Sigmoid colon (tissue), 7 donors: ENCODE results near the gene UNC5A. TPM values are rescaled to one million over a fixed set of nuclear protein-coding genes. Genes with fewer than 3 reads are reported as not detected.

ENCODE experiments used
- DNase-seq: peaks from one replicate; pipeline ENCODE4 v3.0.0-alpha.2; 2019
- H3K27ac ChIP-seq, 4 donors: fragments of 200-600 bp; sonication (generic); one replicate each; pipeline ENCODE4 v1.5.1; 2016 to 2019; ENCODE audit warnings: mild to moderate bottlenecking in 1 of 4
- H3K27me3 ChIP-seq, 3 donors: fragments of 200-600 bp; sonication (generic); one replicate each; pipeline ENCODE4 v1.5.1; 2019; ENCODE audit warnings: mild to moderate bottlenecking in 1 of 3
- H3K36me3 ChIP-seq, 4 donors: fragments of 200-600 bp; sonication (generic); one replicate each; pipeline ENCODE4 v1.5.1; 2016 to 2019
- H3K4me1 ChIP-seq, 4 donors: fragments of 200-600 bp; sonication (generic); one replicate each; pipeline ENCODE4 v1.5.1; 2017 to 2019
- H3K4me3 ChIP-seq, 4 donors: fragments of 200-600 bp; sonication (generic); one replicate each; pipeline ENCODE4 v1.5.1; 2017 to 2019; ENCODE audit warnings: mild to moderate bottlenecking in 2 of 4, moderate library complexity in 1 of 4
- H3K9me3 ChIP-seq, 4 donors: fragments of 200-600 bp in 3 of 4; sonication (generic) in 3 of 4; one replicate each; pipeline versions ENCODE4 v1.5.1 to v1.6.1; 2013 to 2019
- EP300 ChIP-seq, 4 donors: sonication (generic); formaldehyde crosslinking; IDR thresholded peaks; one replicate each; pipeline ENCODE4 v1.6.1; 2017; ENCODE audit warnings: antibody characterized with exemption in 4 of 4
- POLR2A ChIP-seq, 2 donors: fragments of 450-650 bp; IDR thresholded peaks; one replicate each; pipeline ENCODE4 v1.6.1; 2016; ENCODE audit warnings: antibody characterized with exemption in 2 of 2, mild to moderate bottlenecking in 2 of 2, moderate library complexity in 2 of 2
- POLR2AphosphoS5 ChIP-seq, 4 donors: sonication (generic); formaldehyde crosslinking; IDR thresholded peaks; one replicate each; pipeline ENCODE4 v1.6.1; 2017; ENCODE audit warnings: antibody characterized with exemption in 4 of 4
- WGBS, 2 donors: extraction: QIAGEN DNeasy Blood & Tissue Kit; methylation state at CpG; one replicate each; pipeline ENCODE4 v1.1.7; 2013; 5-methylcytosine and 5-hydroxymethylcytosine counted together
- intact Hi-C: fragments of 100-400 bp; cut with DNase I; formaldehyde crosslinking; loops from one replicate; pipeline ENCODE4 v1.15.1; 2023
- polyA plus RNA-seq, 3 donors: library from polyadenylated mRNA; stranded (reverse); fragments of 200-250 nt; gene quantifications; one replicate each; pipeline ENCODE4 v1.2.3, GENCODE V29; 2013
- total RNA-seq, 4 donors: library from RNA; depleted of rRNA; stranded (reverse); fragments of >200 nt; gene quantifications; one replicate each; pipeline ENCODE4 v1.1.0, GENCODE V29; 2016
- TF ChIP-seq, protein P1 (sequence below), 4 experiments: fragments of 450-650 bp in 3 of 4; fragments of 200-600 bp in 1 of 4; IDR thresholded peaks; one replicate each; pipeline ENCODE4 v1.5.1; 2016 to 2019; ENCODE audit warnings: antibody characterized with exemption in 4 of 4, mild to moderate bottlenecking in 3 of 4, moderate library complexity in 2 of 4
- donor health status: healthy with polysubstance abuse.
- donor health status: Bipolar disorder and iron deficiency.
- donor health status: healthy.

UNC5A gene
- total and polyA plus RNA-seq, 7 donors = 0.34 to 0.60 TPM; not detected in 5

DNA sequence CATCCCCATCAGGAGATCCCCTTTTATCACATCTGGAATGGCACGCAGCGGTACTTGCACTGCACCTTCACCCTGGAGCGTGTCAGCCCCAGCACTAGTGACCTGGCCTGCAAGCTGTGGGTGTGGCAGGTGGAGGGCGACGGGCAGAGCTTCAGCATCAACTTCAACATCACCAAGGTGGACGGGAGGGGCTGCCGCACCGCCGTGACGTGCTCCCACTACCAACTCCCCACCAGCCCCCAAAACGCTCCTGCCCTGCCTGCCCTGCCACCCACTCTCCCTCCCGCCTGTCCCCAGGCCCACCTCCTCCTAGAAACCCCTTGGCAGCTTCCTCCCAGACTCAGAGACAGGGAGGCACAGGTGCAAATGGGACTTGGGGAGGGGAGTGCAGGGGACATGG, 68.1 kb downstream of the UNC5A start:
- WGBS, 2 donors = 63 to 84% methylated on average over 12 of the region's 12 CpGs

DNA sequence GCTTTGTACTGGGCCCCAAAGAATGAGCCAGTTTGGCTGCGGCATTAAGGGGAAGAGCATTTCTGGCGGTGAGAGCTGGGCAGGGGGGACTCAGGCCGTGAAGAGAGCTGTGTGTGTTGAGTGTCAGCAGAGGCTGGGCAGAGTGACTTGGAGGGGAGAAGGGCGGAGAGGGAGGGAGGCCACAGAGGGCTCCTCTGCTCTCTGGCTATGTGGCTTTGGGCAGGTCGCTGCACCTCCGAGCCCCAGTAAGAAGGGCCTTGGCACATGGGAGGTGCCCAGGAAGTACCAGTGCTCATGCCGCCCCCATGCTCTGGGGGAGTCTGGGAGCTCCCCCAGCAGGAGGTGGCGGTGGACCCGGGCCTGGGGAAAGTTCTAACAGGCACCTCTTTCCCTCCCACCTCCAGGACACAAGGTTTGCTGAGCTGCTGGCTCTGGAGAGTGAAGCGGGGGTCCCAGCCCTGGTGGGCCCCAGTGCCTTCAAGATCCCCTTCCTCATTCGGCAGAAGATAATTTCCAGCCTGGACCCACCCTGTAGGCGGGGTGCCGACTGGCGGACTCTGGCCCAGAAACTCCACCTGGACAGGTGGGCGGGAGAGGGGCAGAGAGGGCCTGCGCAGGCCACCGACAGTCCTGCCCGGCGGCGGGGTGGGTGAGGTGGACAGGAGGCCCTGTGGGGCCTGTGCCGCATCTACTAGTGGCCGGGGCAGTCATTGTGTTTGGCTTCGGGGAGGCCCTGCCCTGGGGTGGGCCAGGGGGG, 68.7 kb downstream of the UNC5A start:
- Histone ChIP-seq H3K36me3 (no peaks in the 10 kb centered on the region), H3K4me3 (no peak overlapping the region), H3K4me1 (no peaks in the 10 kb centered on the region), H3K27ac (no peak overlapping the region), H3K9me3 (no peaks in the 10 kb centered on the region), H3K27me3 (peaks cover 0 to 39% (median 0%) of the 10 kb centered on the region in 3 donors)
- TF ChIP-seq, protein P1, sequence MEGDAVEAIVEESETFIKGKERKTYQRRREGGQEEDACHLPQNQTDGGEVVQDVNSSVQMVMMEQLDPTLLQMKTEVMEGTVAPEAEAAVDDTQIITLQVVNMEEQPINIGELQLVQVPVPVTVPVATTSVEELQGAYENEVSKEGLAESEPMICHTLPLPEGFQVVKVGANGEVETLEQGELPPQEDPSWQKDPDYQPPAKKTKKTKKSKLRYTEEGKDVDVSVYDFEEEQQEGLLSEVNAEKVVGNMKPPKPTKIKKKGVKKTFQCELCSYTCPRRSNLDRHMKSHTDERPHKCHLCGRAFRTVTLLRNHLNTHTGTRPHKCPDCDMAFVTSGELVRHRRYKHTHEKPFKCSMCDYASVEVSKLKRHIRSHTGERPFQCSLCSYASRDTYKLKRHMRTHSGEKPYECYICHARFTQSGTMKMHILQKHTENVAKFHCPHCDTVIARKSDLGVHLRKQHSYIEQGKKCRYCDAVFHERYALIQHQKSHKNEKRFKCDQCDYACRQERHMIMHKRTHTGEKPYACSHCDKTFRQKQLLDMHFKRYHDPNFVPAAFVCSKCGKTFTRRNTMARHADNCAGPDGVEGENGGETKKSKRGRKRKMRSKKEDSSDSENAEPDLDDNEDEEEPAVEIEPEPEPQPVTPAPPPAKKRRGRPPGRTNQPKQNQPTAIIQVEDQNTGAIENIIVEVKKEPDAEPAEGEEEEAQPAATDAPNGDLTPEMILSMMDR (IDR thresholded peaks at IDR 0.05) = no peak
- TF ChIP-seq POLR2A (IDR thresholded peaks at IDR 0.05) (no peak), POLR2AphosphoS5 (IDR thresholded peaks at IDR 0.05) (no peak), EP300 (IDR thresholded peaks at IDR 0.05) (no peak)
- no peak for DNase-seq
- WGBS, 2 donors = 45 to 71% methylated on average over 23 of the region's 23 CpGs
- intact Hi-C loops = no loop called here

More for the DNA sequence above, 68.1 kb downstream of the UNC5A start:
- intact Hi-C loops = no loop called here
- Histone ChIP-seq H3K9me3 (no peaks in the 10 kb centered on the region), H3K27me3 (peaks cover 0 to 45% (median 0%) of the 10 kb centered on the region in 3 donors), H3K36me3 (no peaks in the 10 kb centered on the region), H3K27ac (no peak overlapping the region), H3K4me3 (no peak overlapping the region), H3K4me1 (no peaks in the 10 kb centered on the region)
- TF ChIP-seq, protein P1 (IDR thresholded peaks at IDR 0.05) = no peak
- TF ChIP-seq POLR2A (IDR thresholded peaks at IDR 0.05) = no peak
- no peak for TF ChIP-seq POLR2AphosphoS5 (IDR thresholded peaks at IDR 0.05)
- no peak for TF ChIP-seq EP300 (IDR thresholded peaks at IDR 0.05)
- DNase-seq = no peak

DNA sequence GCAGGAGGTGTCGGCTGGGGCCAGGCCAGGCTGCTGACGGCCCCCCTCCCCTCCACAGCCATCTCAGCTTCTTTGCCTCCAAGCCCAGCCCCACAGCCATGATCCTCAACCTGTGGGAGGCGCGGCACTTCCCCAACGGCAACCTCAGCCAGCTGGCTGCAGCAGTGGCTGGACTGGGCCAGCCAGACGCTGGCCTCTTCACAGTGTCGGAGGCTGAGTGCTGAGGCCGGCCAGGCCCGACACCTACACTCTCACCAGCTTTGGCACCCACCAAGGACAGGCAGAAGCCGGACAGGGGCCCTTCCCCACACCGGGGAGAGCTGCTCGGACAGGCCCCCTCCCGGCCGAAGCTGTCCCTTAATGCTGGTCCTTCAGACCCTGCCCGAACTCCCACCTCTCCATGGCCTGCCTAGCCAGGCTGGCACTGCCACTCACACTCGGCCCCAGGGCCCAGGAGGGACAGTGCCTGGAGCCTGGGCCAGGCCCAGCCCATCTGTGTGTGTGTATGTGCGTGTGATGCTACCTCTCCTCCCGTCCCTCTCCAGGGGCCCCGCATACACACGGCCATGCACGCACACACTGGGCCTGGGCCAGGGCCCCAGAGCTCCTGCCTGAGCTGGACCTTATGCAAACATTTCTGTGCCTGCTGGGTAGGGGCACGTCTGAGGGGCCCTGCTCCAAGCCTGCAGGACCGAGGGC, 69.5 kb downstream of the UNC5A start:
- Histone ChIP-seq H3K36me3 (no peaks in the 10 kb centered on the region), H3K9me3 (no peaks in the 10 kb centered on the region), H3K4me1 (no peaks in the 10 kb centered on the region), H3K27ac (no peak overlapping the region), H3K4me3 (no peak overlapping the region), H3K27me3 (peaks cover 0 to 33% (median 0%) of the 10 kb centered on the region in 3 donors)
- DNase-seq = no peak
- TF ChIP-seq EP300 (IDR thresholded peaks at IDR 0.05) = no peak
- no peak for TF ChIP-seq POLR2AphosphoS5 (IDR thresholded peaks at IDR 0.05)
- 57 to 76% methylated on average over 23 of the region's 23 CpGs for WGBS, 2 donors
- intact Hi-C loops = no loop called here

DNA sequence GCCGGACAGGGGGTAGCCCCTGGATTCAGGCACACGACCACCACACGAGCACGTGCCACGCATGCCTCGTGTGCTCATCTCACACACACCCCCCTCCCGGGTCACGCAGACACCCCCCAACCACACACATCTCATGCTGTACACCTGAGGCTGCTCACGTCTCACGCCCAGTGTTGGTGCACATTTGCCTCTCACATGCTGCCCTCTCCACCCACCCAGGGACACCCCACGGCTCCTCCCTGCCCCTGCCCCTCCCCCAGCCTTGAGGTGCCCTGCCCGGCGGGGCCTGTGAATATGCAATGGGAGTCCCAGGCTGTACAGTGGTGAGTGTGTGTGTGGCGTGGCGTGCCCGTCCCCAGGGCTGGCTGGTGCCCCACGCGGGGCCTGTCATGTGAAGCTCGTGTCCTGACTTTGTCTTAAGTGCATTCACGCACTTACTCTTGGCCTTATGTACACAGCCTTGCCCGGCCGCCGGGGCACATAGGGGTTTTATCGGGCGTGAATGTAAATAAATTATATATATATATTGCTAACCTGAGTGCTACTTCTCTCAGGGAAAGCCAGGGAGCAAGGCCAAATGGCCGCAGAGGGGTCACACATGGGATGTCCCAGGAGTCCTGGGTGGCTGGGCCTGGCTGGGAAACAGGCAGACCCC, 70.1 kb downstream of the UNC5A start:
- Histone ChIP-seq H3K4me3 (no peak overlapping the region), H3K36me3 (no peaks in the 10 kb centered on the region), H3K27me3 (peaks cover 0 to 28% (median 0%) of the 10 kb centered on the region in 3 donors), H3K4me1 (no peaks in the 10 kb centered on the region), H3K9me3 (no peaks in the 10 kb centered on the region), H3K27ac (no peak overlapping the region)
- WGBS, 2 donors = 67 to 83% methylated on average over 26 of the region's 26 CpGs
- intact Hi-C loops = no loop called here
- no peak for DNase-seq
- TF ChIP-seq POLR2A (IDR thresholded peaks at IDR 0.05) = no peak
- TF ChIP-seq, protein P1 (IDR thresholded peaks at IDR 0.05) = no peak
- no peak for TF ChIP-seq POLR2AphosphoS5 (IDR thresholded peaks at IDR 0.05)
- TF ChIP-seq EP300 (IDR thresholded peaks at IDR 0.05) = no peak
